Pancreas (tissue), 10 donors: ENCODE data around the gene ADD2. TPM values are rescaled to one million over a fixed set of nuclear protein-coding genes. Genes with fewer than 3 reads are reported as not detected.

Source experiments
- ATAC-seq, 4 donors: fragments of 200-7000 bp; cut with Tn5 transposase; one replicate each; pipeline versions ENCODE4 v1.8.0 to v1.9.1; 2020; ENCODE audit warnings: mild to moderate bottlenecking in 4 of 4, moderate library complexity in 4 of 4
- DNase-seq, 6 donors: peaks; one replicate each; pipeline ENCODE4 v3.0.0-alpha.2; 2020
- FAIRE-seq: peaks from 2 replicates; lab custom pipeline; 2012; peaks lifted over from hg19 to GRCh38; lab: Jason Lieb, UNC
- H3K27ac ChIP-seq, 4 donors: fragments of 200-600 bp; sonication (generic); 1 replicate in 3 of 4; 2 replicates in 1 of 4; pipeline versions ENCODE4 v1.5.0 to v1.8.0; 2020
- H3K27me3 ChIP-seq, 4 donors: fragments of 200-600 bp; one replicate each; pipeline ENCODE4 v1.8.0; 2021
- H3K36me3 ChIP-seq, 3 donors: fragments of 200-600 bp; sonication (generic) in 1 of 3; one replicate each; pipeline versions ENCODE4 v1.5.0 to v1.8.0; 2020 to 2021
- H3K4me1 ChIP-seq, 3 donors: fragments of 200-600 bp; one replicate each; pipeline ENCODE4 v1.8.0; 2021
- H3K4me3 ChIP-seq, 4 donors: fragments of 200-600 bp; sonication (generic) in 2 of 4; one replicate each; pipeline versions ENCODE4 v1.5.0 to v1.8.0; 2020 to 2021
- H3K9me3 ChIP-seq, 4 donors: fragments of 200-600 bp; one replicate each; pipeline ENCODE4 v1.8.0; 2021
- CTCF ChIP-seq, 4 donors: fragments of 200-600 bp; sonication (generic) in 3 of 4; IDR thresholded peaks; one replicate each; pipeline versions ENCODE4 v1.5.0 to v1.8.0; 2021; ENCODE audit warnings: antibody characterized with exemption in 4 of 4
- WGBS, 2 donors: extraction: QIAGEN DNeasy Blood & Tissue Kit; methylation state at CpG; one replicate each; pipeline ENCODE4 v1.1.7; 2013; 5-methylcytosine and 5-hydroxymethylcytosine counted together
- intact Hi-C, 3 donors: fragments of 100-400 bp; cut with DNase I; formaldehyde crosslinking; loops; one replicate each; pipeline versions ENCODE4 v1.11.1 to v1.14.2; 2022
- polyA plus RNA-seq, 2 donors: library from polyadenylated mRNA; stranded (reverse); fragments of 200-250 nt; gene quantifications; one replicate each; pipeline ENCODE4 v1.2.3, GENCODE V29; 2013
- total RNA-seq, 6 donors: library from RNA; stranded (reverse); fragmentation: NEBNext Ultra II Directional in 4 of 6; extraction: Animal tissue kit (Norgen Biotek cat#: 25700) in 4 of 6; gene quantifications; one replicate each; pipeline versions ENCODE4 v1.2.1 to v1.2.4, GENCODE V29; 2021 to 2023
- donor health status: healthy with polysubstance abuse.
- donor health status: DM: no; HTN: no; CAD: no; lungs with moderate emphysema.
- donor health status: DM: no; HTN: no; CAD: no.
- donor health status: control.
- donor health status: control.
- donor health status: Bipolar disorder and iron deficiency.
- donor health status: DM: yes; HTN: yes; CAD: no.
- donor health status: DM: no; HTN: no; CAD: no.
- donor health status: DM: no; HTN: no; CAD: no.
- donor health status: DM: yes; HTN: yes; CAD: no.

ADD2 gene
- total and polyA plus RNA-seq, 8 donors: 0.38 to 5.5 (median 3.3) TPM

DNA sequence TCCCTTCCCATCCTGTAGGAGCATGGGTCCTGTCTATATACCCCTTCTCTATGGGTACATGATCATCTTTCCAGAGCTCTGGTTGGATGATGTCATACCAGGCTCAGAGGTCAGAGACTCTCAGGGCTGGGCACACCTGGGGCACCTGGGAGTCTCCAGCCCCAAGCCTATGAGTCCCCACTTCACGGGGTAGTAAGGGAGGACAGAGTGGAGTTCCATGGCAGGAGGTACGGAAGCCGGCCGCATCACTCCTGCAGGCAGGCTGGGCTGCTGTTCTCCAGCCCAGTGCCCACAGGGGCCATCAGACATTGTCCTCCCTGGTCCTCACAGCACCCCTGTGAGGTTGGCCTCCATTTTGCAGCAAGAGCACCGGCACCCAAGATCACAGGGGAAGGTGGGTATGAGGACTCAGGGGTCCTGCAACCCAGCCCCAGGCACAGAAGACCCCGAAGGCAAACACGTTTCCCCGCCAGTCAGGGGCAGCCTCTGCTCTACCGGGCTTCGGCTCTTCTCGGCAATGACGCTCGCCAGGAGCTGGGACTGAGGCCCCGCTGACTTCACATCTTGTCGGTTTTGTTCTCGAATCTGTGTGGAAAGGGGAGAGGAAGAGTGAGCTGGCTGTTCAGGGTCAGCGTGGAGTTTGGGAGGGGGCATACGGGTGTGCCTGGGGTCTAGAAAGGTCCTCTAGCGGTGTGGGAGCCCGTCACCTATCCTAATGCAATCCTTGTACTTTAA lies 91.5 kb downstream of the ADD2 start:
- FAIRE-seq (no peak), ATAC-seq (no peak), DNase-seq (no peak)
- Histone ChIP-seq H3K27ac (no peak overlapping the region), H3K4me1 (no peaks in the 10 kb centered on the region), H3K9me3 (no peaks in the 10 kb centered on the region), H3K36me3 (no peaks in the 10 kb centered on the region), H3K4me3 (no peak overlapping the region), H3K27me3 (no peaks in the 10 kb centered on the region)
- 90 to 92% methylated on average over 20 of the region's 20 CpGs for WGBS, 2 donors
- intact Hi-C loops: no loop called here
- no peak for TF ChIP-seq CTCF (IDR thresholded peaks at IDR 0.05)

DNA sequence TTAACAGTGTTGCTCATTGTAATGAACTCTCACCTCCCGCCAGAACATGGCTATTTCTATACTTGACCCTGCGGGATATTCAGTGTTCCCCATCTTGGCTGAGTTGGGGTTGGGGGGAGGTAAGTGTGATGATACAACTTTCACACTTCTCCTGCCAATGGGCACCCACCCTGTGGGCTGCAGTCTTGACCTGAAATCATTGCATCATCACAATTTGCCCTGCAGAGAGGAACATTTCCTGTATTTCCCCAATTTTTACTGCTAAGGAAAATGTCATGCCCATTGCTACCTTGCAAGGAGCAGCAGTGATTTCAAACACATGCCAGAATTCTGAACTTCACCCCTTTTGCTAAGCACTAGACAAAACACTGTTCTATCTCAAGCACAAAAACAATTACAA lies 92.1 kb downstream of the ADD2 start:
- H3K27ac ChIP-seq: no peak overlapping the region
- no peaks in the 10 kb centered on the region for H3K27me3 ChIP-seq
- H3K4me1 ChIP-seq: no peaks in the 10 kb centered on the region
- ATAC-seq (no peak), DNase-seq (no peak), FAIRE-seq (no peak)
- H3K4me3 ChIP-seq: no peak overlapping the region
- H3K36me3 ChIP-seq: no peaks in the 10 kb centered on the region
- H3K9me3 ChIP-seq: no peaks in the 10 kb centered on the region
- intact Hi-C loops: no loop called here
- no peak for TF ChIP-seq CTCF (IDR thresholded peaks at IDR 0.05)
- WGBS, 2 donors: 94 to 97% methylated on average over 2 of the region's 2 CpGs

DNA sequence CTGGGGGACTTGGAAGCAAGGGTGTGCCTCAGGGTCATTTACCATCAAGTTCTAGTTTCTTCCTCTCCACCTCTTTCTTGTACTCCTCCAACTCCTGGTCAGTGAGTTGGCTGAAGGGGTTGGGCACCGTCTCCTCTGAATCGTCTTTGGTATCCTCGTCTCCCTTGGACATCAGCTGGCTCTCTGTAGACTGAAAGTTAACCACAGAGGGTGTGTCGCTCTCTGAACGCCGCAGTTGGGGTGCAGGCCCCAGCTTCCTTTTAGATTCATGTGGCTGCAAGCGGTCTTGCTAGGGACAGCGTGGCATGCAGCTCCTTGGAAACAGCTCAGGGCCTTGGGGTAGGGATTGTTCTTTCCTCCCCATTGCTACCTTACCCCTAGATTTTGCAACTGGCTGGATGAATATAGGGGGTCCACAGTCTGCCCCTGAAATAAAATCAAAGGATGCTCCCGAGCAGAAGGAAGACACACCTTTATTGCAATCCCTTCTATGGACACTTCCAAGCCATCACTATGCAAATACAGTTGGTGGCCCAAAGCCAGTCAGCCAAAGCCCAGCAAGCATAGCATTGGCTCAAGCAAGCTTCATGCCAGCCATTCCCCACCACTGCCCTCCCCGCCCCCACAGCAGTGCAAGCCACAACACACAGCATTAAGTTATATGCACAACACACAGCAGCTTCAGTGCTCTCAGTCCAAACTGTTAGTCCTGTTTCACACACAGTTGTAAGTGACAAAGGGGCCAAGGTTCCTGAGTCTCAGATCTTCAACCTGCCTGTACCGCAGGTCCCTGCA lies 93.2 kb downstream of the ADD2 start:
- intact Hi-C loops: no loop called here

DNA sequence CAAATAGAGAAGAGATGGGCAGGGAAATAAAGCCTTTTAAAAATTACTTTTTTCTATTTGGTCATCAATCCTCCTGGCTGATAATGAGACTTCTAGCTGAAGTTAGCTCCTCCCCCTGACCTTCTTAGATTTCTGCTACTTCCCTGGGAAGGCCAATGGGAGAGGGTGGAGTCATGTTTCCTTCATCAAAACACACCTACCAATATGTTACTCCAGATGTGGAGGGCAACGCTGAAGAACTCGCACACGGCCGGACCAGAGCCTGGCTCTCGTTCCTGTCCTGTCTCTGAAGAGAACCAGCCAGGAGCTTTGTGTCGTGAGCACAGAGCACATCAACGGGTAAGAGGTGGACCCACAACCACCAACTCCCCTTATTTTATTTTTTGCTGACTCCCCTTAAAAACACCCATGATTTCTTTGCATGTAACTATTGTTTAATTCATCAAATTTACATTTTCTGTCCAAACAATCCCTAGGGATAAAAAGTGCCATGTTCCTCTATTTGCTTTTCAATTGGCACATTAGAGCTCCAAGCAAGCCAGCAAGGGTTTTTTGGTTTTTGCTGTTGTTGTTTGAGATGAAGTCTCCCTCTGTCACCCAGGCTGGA lies 94.9 kb downstream of the ADD2 start:
- DNase-seq (no peak), FAIRE-seq (no peak), ATAC-seq (peak in 1 of 4 donors; percentile 42)
- no peak for TF ChIP-seq CTCF (IDR thresholded peaks at IDR 0.05)
- Histone ChIP-seq H3K9me3 (no peaks in the 10 kb centered on the region), H3K4me1 (no peaks in the 10 kb centered on the region), H3K27me3 (no peaks in the 10 kb centered on the region), H3K4me3 (no peak overlapping the region), H3K36me3 (no peaks in the 10 kb centered on the region), H3K27ac (no peak overlapping the region)
- intact Hi-C loops: no loop called here
- 50 to 58% methylated on average over 7 of the region's 7 CpGs for WGBS, 2 donors

More for the DNA sequence above, 93.2 kb downstream of the ADD2 start:
- TF ChIP-seq CTCF (IDR thresholded peaks at IDR 0.05): no peak
- no peaks in the 10 kb centered on the region for H3K4me1 ChIP-seq
- H3K27ac ChIP-seq: no peak overlapping the region
- no peak for DNase-seq
- H3K27me3 ChIP-seq: no peaks in the 10 kb centered on the region
- no peaks in the 10 kb centered on the region for H3K36me3 ChIP-seq
- no peak for FAIRE-seq
- WGBS, 2 donors: 97 to 98% methylated on average over 11 of the region's 11 CpGs
- no peaks in the 10 kb centered on the region for H3K9me3 ChIP-seq
- no peak overlapping the region for H3K4me3 ChIP-seq
- ATAC-seq: no peak
